T-cell (primary cell): ENCODE measurements around the gene GPS1. TPM values are rescaled to one million over a fixed set of nuclear protein-coding genes. Genes with fewer than 3 reads are reported as not detected.

Experiments used
- ATAC-seq, 4 experiments: fragments of 200-7000 bp in 3 of 4; fragments of 150-1000 bp in 1 of 4; cut with Tn5 transposase; replicated peaks in 1 of 4; 1 replicate in 3 of 4; 2 replicates in 1 of 4; pipeline ENCODE4 v1.10.0; 2021; ENCODE audit warnings: moderate library complexity in 3 of 4, mild to moderate bottlenecking in 2 of 4, moderate number of reproducible peaks in 1 of 4
- CTCF ChIA-PET, 2 donors: fragments of 300-600 bp; sonication (Branson Sonifier 250); formaldehyde crosslinking; loops; one replicate each; lab custom pipeline; 2022; ENCODE audit warnings: antibody characterized with exemption in 2 of 2; lab: Charles Lee
- POLR2A ChIA-PET, 2 donors: fragments of 300-600 bp; sonication (Branson Sonifier 250); formaldehyde crosslinking; loops; one replicate each; lab custom pipeline; 2022; ENCODE audit warnings: antibody characterized with exemption in 2 of 2; lab: Charles Lee
- DNase-seq, 35 experiments: peaks; one replicate each; pipeline versions ENCODE4 v3.0.0 to v3.0.0-alpha.2; 2013 to 2023
- H3K27ac ChIP-seq: one replicate; pipeline ENCODE4 v1.5.1; 2013; ENCODE audit warnings: low read length
- H3K27me3 ChIP-seq, 2 experiments: replicated peaks in 1 of 2; 1 replicate in 1 of 2; 2 replicates in 1 of 2; pipeline versions ENCODE4 v1.6.1 to v1.7.0; 2013; ENCODE audit warnings: low read length in 1 of 2, mixed read lengths in 1 of 2; ENCODE audit not compliant: control insufficient read depth in 2 of 2, insufficient read depth in 2 of 2; ENCODE audit errors: extremely low read depth in 1 of 2
- H3K36me3 ChIP-seq, 2 donors: 1 replicate in 1 of 2; 2 replicates in 1 of 2; pipeline versions ENCODE4 v1.6.1 to v1.7.0; 2013; ENCODE audit warnings: low read length in 1 of 2; ENCODE audit not compliant: control insufficient read depth in 2 of 2, insufficient read depth in 1 of 2; ENCODE audit errors: extremely low read depth in 1 of 2
- H3K4me1 ChIP-seq, 2 experiments: 1 replicate in 1 of 2; 2 replicates in 1 of 2; pipeline versions ENCODE4 v1.6.1 to v1.7.0; 2013; ENCODE audit warnings: low read length in 2 of 2, mixed read lengths in 1 of 2; ENCODE audit not compliant: insufficient read depth in 2 of 2, control insufficient read depth in 1 of 2; ENCODE audit errors: extremely low read depth in 1 of 2
- H3K4me3 ChIP-seq, 2 donors: 1 replicate in 1 of 2; 2 replicates in 1 of 2; pipeline versions ENCODE4 v1.5.1 to v1.7.0; 2013; ENCODE audit warnings: mild to moderate bottlenecking in 2 of 2, low read length in 1 of 2, moderate library complexity in 1 of 2; ENCODE audit not compliant: control insufficient read depth in 1 of 2; ENCODE audit errors: extremely low read depth in 1 of 2
- H3K9me3 ChIP-seq: 2 replicates; pipeline ENCODE4 v1.7.0; 2013
- H3K27ac Mint-ChIP-seq, 2 donors: one replicate each; pipeline ENCODE4 v1.8.0; 2020 to 2021; ENCODE audit warnings: mild to moderate bottlenecking in 2 of 2, mixed read lengths in 2 of 2
- H3K27me3 Mint-ChIP-seq, 2 donors: one replicate each; pipeline ENCODE4 v1.8.0; 2021 to 2022; ENCODE audit warnings: mixed read lengths in 2 of 2
- H3K36me3 Mint-ChIP-seq: one replicate; pipeline ENCODE4 v1.8.0; 2021; ENCODE audit warnings: mixed read lengths
- H3K4me1 Mint-ChIP-seq, 3 donors: one replicate each; pipeline ENCODE4 v1.8.0; 2020 to 2022; ENCODE audit warnings: mixed read lengths in 3 of 3, mild to moderate bottlenecking in 1 of 3
- H3K4me3 Mint-ChIP-seq, 3 donors: one replicate each; pipeline ENCODE4 v1.8.0; 2020 to 2022; ENCODE audit warnings: mild to moderate bottlenecking in 3 of 3, mixed read lengths in 3 of 3, moderate library complexity in 3 of 3
- H3K9me3 Mint-ChIP-seq, 3 donors: one replicate each; pipeline ENCODE4 v1.8.0; 2020 to 2022; ENCODE audit warnings: mixed read lengths in 3 of 3
- WGBS: methylation state at CpG from one replicate; pipeline ENCODE4 v1.1.5; 2013; ENCODE audit warnings: missing lambda C conversion rate; ENCODE audit not compliant: insufficient coverage; 5-methylcytosine and 5-hydroxymethylcytosine counted together
- total RNA-seq, 35 experiments: library from RNA in 6 of 35; stranded (reverse) in 6 of 35; fragments of 120-200 nt in 1 of 35; gene quantifications; one replicate each; pipeline versions ENCODE4 v1.2.1 to v1.2.4 and lab custom pipeline; 2013 to 2026

Gene GPS1
- total RNA-seq, 5 donors from 2014 or later (not counting 1 experiment from before 2014, with no cell fraction given): 75.3 to 117 (median 98.0) TPM

DNA sequence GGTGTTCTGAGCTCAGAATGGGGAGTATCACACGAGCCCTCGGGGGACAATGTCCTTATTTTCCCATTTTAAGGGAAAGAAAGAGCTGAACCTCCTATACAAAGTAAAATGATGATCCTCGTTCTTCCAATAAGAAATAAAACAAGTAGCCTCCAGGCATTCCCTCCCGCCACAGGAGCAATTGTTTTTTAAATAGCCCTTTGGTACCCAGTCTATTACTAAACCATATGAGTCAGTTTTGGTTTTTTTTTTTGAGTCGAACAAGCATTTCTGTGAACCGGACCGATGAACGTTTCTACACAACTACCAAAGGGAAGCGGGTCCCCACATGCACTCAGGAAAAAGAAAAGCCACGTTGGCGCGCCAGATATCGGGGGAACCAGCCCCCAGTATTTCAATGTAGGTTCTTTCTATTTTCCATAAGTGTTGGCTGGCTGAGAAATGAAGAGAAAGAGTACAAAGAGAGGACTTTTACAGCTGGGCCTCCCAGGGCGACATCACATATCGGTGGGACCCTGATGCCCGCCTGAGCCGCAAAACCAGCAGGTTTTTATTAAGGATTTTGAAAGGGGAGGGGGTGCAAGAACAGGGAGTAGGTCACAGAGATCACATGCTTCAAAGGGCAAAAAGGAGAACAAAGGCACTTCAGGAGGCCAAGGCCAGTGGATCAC lies 10.4 kb upstream of the GPS1 start:
- H3K4me1 Mint-ChIP-seq: peaks cover 7 to 14% (median 14%) of the 10 kb centered on the region in 3 donors
- no peak overlapping the region for H3K27ac Mint-ChIP-seq
- ATAC-seq (no peak), DNase-seq (no peak)
- no peaks in the 10 kb centered on the region for H3K27me3 Mint-ChIP-seq
- Histone ChIP-seq H3K4me1 (peaks cover 7 to 14% of the 10 kb centered on the region in 2 experiments), H3K27me3 (no peaks in the 10 kb centered on the region), H3K9me3 (no peaks in the 10 kb centered on the region), H3K36me3 (no peaks in the 10 kb centered on the region), H3K27ac (no peak overlapping the region), H3K4me3 (no peak overlapping the region)
- WGBS: no CpG with 5 or more reads among the region's 17 CpGs
- no peak overlapping the region for H3K4me3 Mint-ChIP-seq
- ChIA-PET CTCF (interaction anchor here in 1 of 2 donors (0.5 kb wide), 1 partner anchor 492 kb away, joined by 5 read pairs; no protein-coding TSS in a partner anchor), POLR2A (no interaction called here)
- no peaks in the 10 kb centered on the region for H3K9me3 Mint-ChIP-seq
- no peaks in the 10 kb centered on the region for H3K36me3 Mint-ChIP-seq

DNA sequence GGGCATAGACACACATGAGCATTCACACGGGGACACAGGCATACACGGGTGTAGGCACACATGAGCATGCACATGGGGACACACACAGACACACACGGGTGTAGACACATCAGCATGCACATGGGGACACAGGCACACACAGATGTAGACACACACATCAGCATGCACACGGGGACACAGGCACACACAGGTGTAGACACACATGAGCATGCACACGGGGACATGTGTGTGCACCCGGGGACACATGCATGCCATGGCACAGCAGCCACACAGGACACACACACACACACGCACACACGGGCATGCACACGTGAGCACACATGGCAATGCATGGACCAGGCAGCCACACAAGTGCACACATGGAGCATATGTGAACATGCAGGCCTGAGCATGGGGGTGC lies 9.0 kb upstream of the GPS1 start:
- H3K36me3 Mint-ChIP-seq: peaks cover 6% of the 10 kb centered on the region
- Histone ChIP-seq H3K27ac (no peak overlapping the region), H3K4me3 (no peak overlapping the region), H3K9me3 (no peaks in the 10 kb centered on the region), H3K27me3 (no peaks in the 10 kb centered on the region), H3K36me3 (no peaks in the 10 kb centered on the region), H3K4me1 (peaks cover 3 to 6% of the 10 kb centered on the region in 2 experiments)
- H3K4me3 Mint-ChIP-seq: no peak overlapping the region
- ChIA-PET CTCF (no interaction called here), POLR2A (no interaction called here)
- peaks cover 5 to 10% (median 9%) of the 10 kb centered on the region in 3 donors for H3K4me1 Mint-ChIP-seq
- DNase-seq (no peak), ATAC-seq (no peak)
- 72% methylated on average over 6 of the region's 9 CpGs for WGBS
- no peak overlapping the region for H3K27ac Mint-ChIP-seq
- no peaks in the 10 kb centered on the region for H3K27me3 Mint-ChIP-seq
- H3K9me3 Mint-ChIP-seq: no peaks in the 10 kb centered on the region

DNA sequence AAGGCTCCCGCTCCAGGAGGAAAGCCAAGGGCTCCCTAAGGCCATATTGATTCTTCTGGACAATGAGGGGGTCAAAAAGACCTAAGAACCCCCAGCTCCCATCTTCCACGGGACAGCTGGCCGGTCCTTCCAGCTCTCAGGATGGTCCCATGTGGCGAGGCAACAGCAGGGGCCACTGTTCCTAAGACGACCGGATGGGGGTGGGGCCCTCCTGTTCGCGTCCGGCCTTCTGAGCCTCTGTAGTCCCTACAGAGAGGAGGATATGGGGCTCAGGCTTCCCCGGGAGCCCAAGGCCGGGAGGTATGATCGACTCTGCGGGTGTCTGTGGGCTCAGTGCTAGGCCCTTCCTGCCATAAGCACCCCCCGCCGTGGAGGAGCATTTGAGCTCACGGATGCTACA lies 8.2 kb upstream of the GPS1 start:
- Histone ChIP-seq H3K4me3 (no peak overlapping the region), H3K27me3 (no peaks in the 10 kb centered on the region), H3K4me1 (no peaks in the 10 kb centered on the region), H3K27ac (no peak overlapping the region), H3K36me3 (peaks cover 4 to 5% of the 10 kb centered on the region in 2 donors), H3K9me3 (no peaks in the 10 kb centered on the region)
- peaks cover 0 to 6% (median 5%) of the 10 kb centered on the region in 3 donors for H3K4me1 Mint-ChIP-seq
- no peaks in the 10 kb centered on the region for H3K27me3 Mint-ChIP-seq
- H3K4me3 Mint-ChIP-seq: no peak overlapping the region
- peaks cover 7% of the 10 kb centered on the region for H3K36me3 Mint-ChIP-seq
- H3K27ac Mint-ChIP-seq: no peak overlapping the region
- H3K9me3 Mint-ChIP-seq: no peaks in the 10 kb centered on the region
- CTCF ChIA-PET: interaction anchor here in 1 of 2 donors (1.0 kb wide), 1 partner anchor 21 kb away, joined by 9 read pairs; the partner anchor contains the start of genes CENPX and LRRC45
- POLR2A ChIA-PET: no interaction called here
- no peak for DNase-seq
- 93% methylated on average over 12 of the region's 16 CpGs for whole genome bisulfite sequencing
- ATAC-seq: no peak

DNA sequence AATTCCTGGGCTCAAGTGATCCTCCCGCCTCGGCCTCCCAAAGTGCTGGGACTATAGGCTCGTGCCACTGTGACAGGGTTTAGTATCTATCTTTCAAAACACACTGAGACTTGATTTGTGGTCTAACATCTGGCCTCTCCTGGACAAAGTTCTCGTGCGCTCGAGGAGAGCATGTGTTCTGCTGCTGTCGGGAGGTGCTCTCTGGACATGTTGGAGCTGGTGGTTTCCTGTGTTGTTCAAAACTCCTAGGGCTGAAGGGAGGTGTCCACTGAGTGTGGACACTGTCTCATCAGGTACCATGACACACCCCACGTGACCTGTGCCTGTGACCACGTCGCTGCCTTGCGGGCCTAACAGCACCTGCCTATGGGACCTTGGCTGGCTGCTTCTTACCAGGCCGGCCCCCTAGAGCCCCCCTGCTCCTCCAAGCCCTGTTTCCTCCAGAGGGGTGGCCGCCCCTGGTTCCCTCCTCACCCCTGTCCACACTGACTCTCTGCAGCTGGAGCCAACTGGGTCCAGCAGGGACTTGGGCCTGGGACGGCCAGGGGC lies 5.7 kb upstream of the GPS1 start:
- DNase-seq: no peak
- Histone ChIP-seq H3K36me3 (peaks cover 4 to 8% of the 10 kb centered on the region in 2 donors), H3K4me1 (peaks cover 0 to 18% of the 10 kb centered on the region in 2 experiments), H3K27me3 (no peaks in the 10 kb centered on the region), H3K27ac (no peak overlapping the region), H3K4me3 (no peak overlapping the region), H3K9me3 (no peaks in the 10 kb centered on the region)
- H3K4me1 Mint-ChIP-seq: peaks cover 5 to 11% (median 10%) of the 10 kb centered on the region in 3 donors
- H3K9me3 Mint-ChIP-seq: no peaks in the 10 kb centered on the region
- ATAC-seq: no peak
- ChIA-PET POLR2A (no interaction called here), CTCF (no interaction called here)
- H3K36me3 Mint-ChIP-seq: peaks cover 7% of the 10 kb centered on the region
- no peak overlapping the region for H3K4me3 Mint-ChIP-seq
- WGBS: 87% methylated on average over 13 of the region's 14 CpGs
- H3K27ac Mint-ChIP-seq: peak overlapping the region in 1 of 2 donors; percentile 58
- no peaks in the 10 kb centered on the region for H3K27me3 Mint-ChIP-seq

DNA sequence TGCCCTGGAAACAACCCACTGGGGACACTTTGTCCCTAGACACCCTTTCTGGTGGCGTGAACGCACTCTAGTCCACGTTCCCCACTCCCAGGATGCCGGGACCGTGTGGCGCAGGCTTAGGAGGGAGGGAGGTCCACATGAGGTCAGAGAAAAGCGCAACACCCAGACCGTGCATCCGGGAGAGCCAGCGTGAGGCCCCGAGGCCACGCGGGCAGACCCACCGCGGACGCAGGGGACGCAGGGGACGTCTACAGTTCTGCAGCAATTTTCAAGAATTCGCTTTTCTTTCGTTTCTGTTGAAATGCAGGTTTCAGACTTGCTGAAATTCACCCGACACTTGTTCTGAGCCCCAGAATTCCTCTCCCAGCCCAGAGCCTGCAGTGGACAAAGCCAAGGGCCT lies 4.8 kb upstream of the GPS1 start:
- Histone ChIP-seq H3K4me1 (peaks cover 0 to 19% of the 10 kb centered on the region in 2 experiments), H3K36me3 (peaks cover 4 to 8% of the 10 kb centered on the region in 2 donors), H3K27me3 (no peaks in the 10 kb centered on the region), H3K27ac (no peak overlapping the region), H3K9me3 (no peaks in the 10 kb centered on the region), H3K4me3 (no peak overlapping the region)
- Mint-ChIP-seq H3K4me1 (peaks cover 5 to 11% (median 10%) of the 10 kb centered on the region in 3 donors), H3K27me3 (no peaks in the 10 kb centered on the region), H3K36me3 (peaks cover 7% of the 10 kb centered on the region), H3K9me3 (no peaks in the 10 kb centered on the region), H3K4me3 (no peak overlapping the region), H3K27ac (no peak overlapping the region)
- ATAC-seq: no peak
- no peak for DNase-seq
- ChIA-PET POLR2A (no interaction called here), CTCF (no interaction called here)
- WGBS: 98% methylated on average over 21 of the region's 21 CpGs

DNA sequence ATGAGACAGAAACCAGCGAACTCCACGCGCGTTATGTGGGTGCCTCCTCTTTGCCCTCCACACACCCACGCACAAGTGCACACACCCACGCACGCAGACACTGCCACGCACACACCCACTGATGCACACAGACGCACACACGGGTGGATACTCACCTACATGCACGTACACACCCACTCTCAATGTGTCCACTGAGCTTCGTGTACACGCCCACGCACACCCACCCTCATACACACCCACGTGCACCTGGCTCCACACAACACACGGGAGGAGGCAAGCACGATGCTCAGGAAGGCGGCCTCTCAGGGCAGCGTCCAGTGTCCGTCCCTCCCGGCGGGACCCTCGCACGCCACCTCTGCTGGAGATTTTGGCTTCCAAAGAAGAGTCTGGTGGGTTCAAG lies 4.3 kb upstream of the GPS1 start:
- Mint-ChIP-seq H3K36me3 (peaks cover 7% of the 10 kb centered on the region), H3K9me3 (no peaks in the 10 kb centered on the region), H3K27me3 (no peaks in the 10 kb centered on the region), H3K27ac (no peak overlapping the region), H3K4me1 (peaks cover 5 to 11% (median 10%) of the 10 kb centered on the region in 3 donors), H3K4me3 (peak overlapping the region in 2 of 3 donors; percentile 29 to 36)
- 75% methylated on average over 21 of the region's 24 CpGs for WGBS
- Histone ChIP-seq H3K27ac (no peak overlapping the region), H3K4me3 (no peak overlapping the region), H3K4me1 (peaks cover 3 to 23% of the 10 kb centered on the region in 2 experiments), H3K9me3 (no peaks in the 10 kb centered on the region), H3K36me3 (peaks cover 4 to 8% of the 10 kb centered on the region in 2 donors), H3K27me3 (no peaks in the 10 kb centered on the region)
- no peak for DNase-seq
- ATAC-seq: no peak
- POLR2A ChIA-PET: no interaction called here
- CTCF ChIA-PET: no interaction called here
